Limb (tissue), 2 donors: Measurements from ENCODE around the gene AKT3.
A peak's percentile ranks its signal among the peaks of the same experiment; 100 is the strongest.

Experiments
- DNase-seq, 2 donors: peaks; one replicate each; pipeline ENCODE4 v3.0.0-alpha.2; 2016; ENCODE audit errors: extremely low spot score in 2 of 2

The AKT3 gene

GRCh38 chr1:243508943-243509342, 341.1 kb downstream of the AKT3 start:
- DNase-seq: no peak

- DNase-seq: no peak
Observed at GRCh38 chr1:243508303-243508713, 341.7 kb downstream of the AKT3 start.

- no peak for DNase-seq
Observed at GRCh38 chr1:243507672-243508302, 342.3 kb downstream of the AKT3 start.

- DNase-seq: no peak
Observed at GRCh38 chr1:243507001-243507671, 342.9 kb downstream of the AKT3 start.

- DNase-seq: no peak
Observed at GRCh38 chr1:243505986-243506689, 343.9 kb downstream of the AKT3 start.

- no peak for DNase-seq
Observed at GRCh38 chr1:243503155-243503554, 346.9 kb downstream of the AKT3 start.

- DNase-seq: no peak
Observed at GRCh38 chr1:243501002-243501401, 349.0 kb downstream of the AKT3 start.

- DNase-seq: no peak
Observed at GRCh38 chr1:243500512-243500911, 349.5 kb downstream of the AKT3 start.

- DNase-seq: no peak
Observed at GRCh38 chr1:243499711-243500110, 350.3 kb downstream of the AKT3 start.

GRCh38 chr1:243499248-243499647, 350.8 kb downstream of the AKT3 start:
- DNase-seq: no peak

GRCh38 chr1:243497939-243498681, 351.9 kb downstream of the AKT3 start:
- no peak for DNase-seq

GRCh38 chr1:243496806-243497205, 353.2 kb downstream of the AKT3 start:
- no peak for DNase-seq

GRCh38 chr1:243496187-243496646, 353.8 kb downstream of the AKT3 start:
- DNase-seq: peak in 1 of 2 donors; percentile 63

GRCh38 chr1:243495442-243496186, 354.4 kb downstream of the AKT3 start:
- DNase-seq: no peak

- no peak for DNase-seq
Observed at GRCh38 chr1:243494741-243495431, 355.2 kb downstream of the AKT3 start.

GRCh38 chr1:243493156-243494129, 356.6 kb downstream of the AKT3 start:
- no peak for DNase-seq

GRCh38 chr1:243490748-243491686, 359.0 kb downstream of the AKT3 start:
- no peak for DNase-seq
